Stimulated activated CD8-positive, alpha-beta memory T cell treated with anti-CD3 and anti-CD28 coated beads, Interleukin-15, amount 100 ng/mL, for 1 hour (primary cell): ENCODE results near the gene OBSCN.
"Not testable (repeated sequence)": the region's sequence is repeated elsewhere in the genome, so short reads cannot be mapped to it uniquely, and the experiment has no call there.

Experiments used
- DNase-seq: peaks from one replicate; pipeline ENCODE4 v3.0.0-alpha.2; 2020; ENCODE audit warnings: low read depth

Gene OBSCN

DNA sequence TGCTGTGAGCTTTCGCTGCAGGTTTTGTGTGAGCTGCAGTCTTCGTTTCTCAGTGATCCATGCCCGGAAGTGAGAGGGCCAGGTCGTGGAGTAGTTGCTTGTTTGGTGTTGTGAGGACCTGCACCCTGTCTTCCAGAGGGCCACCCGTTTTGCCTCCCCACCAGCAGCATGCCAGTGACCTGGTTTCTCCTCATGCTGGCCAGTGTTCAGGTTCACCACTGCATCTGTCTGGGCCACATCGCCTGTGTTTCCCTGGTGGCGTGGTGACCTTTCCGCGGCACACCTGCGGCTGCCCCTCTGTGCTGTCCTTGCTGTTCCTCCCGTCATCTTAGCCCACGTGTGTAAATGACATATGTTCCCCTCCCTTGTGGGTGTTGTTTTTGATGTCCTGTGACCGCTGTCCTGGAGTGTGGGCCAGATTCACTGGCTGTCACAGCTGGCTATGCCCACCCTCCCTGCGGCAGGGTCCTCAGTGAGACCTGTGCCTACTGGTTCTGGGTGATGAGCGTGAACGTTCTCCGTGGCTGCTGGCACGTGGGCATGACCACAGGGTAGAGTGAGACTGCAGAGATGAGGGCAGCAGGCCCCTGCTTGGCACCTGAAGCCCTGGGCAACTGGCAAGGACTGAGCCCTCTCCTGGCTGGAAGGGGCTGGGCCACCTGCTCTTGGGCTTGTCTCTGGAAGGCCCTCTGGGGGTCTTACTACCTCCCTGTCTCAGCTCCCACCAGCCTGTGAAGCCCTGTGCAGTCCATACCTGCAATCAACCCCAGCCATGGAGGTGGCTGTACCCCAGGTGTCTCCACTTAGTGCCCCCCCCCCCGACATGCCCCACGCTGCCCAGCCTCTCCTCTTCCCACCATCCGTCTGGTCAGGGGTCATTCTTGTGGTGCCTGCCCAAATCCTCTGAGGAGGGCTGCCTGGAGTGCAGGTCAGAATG is 35.0 kb upstream of the OBSCN start:
- DNase-seq, result no peak

- DNase-seq, result not testable (repeated sequence)
Measured at GRCh38 chr1:228173528-228174481, 34.0 kb upstream of the OBSCN start.

- DNase-seq, result no peak
Measured at GRCh38 chr1:228174482-228175315, 33.1 kb upstream of the OBSCN start.

GRCh38 chr1:228175316-228176023 is 32.4 kb upstream of the OBSCN start:
- DNase-seq, result no peak

DNA sequence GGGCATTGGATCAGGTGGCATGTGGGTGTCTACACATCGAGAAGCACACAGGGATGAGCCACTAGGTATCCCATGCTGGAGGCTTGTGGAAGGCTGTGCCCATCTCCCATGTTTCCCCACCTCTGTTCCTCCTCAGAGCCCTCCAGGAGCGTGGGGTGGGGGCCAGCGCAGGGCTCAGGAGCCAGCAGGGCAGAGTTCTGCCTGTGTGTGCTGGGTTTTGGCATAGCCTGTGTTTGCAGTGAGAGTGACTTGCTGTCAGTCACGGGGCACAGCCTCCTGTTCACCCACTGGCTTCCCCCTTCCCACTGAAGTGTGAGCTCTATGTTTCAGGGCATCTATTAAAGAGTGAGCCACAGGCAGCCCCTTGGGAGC is 31.8 kb upstream of the OBSCN start:
- no peak for DNase-seq

GRCh38 chr1:228176461-228177182 is 31.2 kb upstream of the OBSCN start:
- DNase-seq, result no peak

GRCh38 chr1:228177183-228177475 is 30.7 kb upstream of the OBSCN start:
- DNase-seq, result no peak

- no peak for DNase-seq
Measured at GRCh38 chr1:228177721-228178710, 29.8 kb upstream of the OBSCN start.

GRCh38 chr1:228178737-228179684 is 28.8 kb upstream of the OBSCN start:
- DNase-seq, result no peak

- DNase-seq, result no peak
Measured at GRCh38 chr1:228180271-228180958, 27.4 kb upstream of the OBSCN start.

DNA sequence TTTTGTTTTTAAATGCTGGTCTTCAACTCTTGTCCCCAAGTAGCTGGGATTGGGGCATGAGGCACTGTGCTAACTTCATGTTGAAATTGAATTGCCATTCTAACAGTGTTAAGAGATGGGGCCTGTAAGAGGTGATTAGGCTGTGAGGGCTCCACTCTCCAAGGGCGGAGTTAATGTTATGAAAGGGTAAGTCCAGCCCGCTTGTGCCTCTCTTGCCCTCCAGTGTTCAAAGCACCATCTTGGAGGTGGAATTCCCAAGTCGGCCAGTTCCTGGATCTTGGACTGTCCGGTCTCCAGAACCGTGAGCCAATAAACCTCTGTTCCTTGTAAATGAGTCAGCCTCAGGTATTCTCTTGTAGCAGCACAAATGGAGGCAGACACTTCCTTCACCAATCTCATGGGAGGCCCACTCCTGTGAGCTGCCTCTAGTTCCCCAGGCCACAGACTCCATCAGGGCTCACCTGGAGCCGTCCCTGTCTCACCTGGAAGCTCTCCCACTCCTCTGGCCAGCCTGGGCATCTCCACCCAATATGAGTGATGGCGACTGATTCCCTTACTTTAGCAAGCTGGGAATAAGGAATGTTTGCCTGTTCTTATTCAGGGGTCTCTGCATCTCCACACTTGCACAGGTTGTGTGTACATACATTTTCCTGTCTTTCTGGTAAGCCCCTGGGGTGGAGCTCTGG is 26.7 kb upstream of the OBSCN start:
- no peak for DNase-seq

DNA sequence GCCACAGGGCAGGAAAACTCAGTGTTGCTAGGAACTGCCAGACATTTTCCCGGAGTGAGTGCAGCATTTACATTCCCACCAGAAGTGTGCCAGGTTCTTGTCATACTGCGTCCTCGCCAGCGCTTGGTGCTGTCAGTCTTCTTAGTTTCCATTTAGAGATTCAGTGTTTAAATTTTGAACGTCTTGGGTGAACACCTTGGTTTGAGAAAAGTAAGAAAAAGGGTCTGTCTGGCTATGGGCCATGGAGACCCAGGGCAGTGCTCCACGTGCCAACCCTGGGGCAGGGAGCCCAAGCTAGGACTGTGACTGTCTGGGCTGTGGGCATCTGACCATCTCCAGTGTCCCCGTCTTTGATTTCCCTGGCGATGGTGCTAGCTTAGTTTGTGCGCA is 26.2 kb upstream of the OBSCN start:
- DNase-seq, result no peak

DNA sequence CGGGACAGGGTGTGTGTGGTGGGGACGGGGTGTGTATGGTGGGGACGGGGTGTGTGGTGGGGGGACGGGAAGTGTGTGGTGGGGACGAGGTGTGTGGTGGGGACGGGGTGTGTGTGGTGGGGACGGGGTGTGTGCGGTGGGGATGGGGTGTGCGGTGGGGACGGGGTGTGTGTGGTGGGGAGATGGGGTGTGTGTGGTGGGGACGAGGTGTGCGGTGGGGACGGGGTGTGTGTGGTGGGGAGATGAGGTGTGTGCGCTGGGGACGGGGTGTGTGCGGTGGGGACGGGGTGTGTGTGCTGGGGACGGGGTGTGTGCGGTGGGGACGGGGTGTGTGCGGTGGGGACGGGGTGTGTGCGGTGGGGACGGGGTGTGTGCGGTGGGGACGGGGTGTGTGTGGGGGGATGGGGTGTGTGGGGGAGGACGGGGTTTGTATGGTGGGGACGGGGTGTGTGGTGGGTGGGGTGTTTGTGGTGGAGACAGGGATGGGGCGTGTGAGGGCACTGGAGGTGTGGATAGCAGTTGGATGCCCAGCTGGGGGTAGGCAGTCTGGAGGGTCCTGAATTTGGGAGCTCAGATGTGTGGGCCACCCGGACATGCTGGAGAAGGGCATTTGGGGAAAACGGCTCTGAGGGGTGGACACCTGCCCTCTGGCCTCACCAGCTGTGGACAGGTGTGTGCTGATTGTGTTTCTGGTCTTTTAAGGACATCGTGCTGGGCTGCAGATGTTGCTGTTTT is 25.4 kb upstream of the OBSCN start:
- DNase-seq, result no peak

DNA sequence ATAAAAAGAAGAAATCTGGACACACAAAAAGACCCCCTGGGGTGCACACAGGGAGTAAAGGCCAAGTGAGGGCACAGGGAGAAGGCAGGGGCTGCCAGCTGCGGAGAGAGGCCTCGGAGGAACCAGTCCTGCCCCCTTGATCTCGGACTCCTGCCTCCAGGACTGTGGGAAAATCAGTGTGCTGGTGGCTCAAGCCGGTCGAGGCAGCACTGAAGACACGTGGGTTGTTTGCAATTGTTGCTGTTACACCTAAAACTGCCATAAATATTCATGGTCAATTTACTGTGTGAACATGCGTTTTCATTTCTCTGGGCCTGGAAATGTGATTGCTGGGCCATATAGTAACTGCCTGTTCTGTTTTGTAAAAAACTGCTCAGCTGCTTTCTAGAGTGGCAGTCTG is 23.7 kb upstream of the OBSCN start:
- no peak for DNase-seq

DNA sequence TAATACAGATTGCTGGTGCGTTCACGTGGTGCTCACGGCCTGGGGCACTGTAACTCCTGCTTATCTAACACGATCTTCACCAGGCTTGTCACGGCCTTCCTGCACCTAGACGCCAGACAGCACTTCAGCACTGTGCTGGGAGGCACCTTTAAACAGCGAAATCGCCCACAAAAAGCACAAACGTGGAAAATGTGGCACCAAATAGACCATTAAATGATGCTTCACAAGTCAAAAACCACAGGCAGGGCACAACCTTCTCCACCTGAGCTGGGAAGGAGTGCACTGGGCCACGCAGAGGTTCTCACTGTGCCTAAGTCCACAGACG is 22.2 kb upstream of the OBSCN start:
- DNase-seq, result no peak

- not testable (repeated sequence) for DNase-seq
Measured at GRCh38 chr1:228188249-228188648, 19.6 kb upstream of the OBSCN start.

- DNase-seq, result no peak
Measured at GRCh38 chr1:228190182-228190581, 17.7 kb upstream of the OBSCN start.
